GM18519 (cell line): ENCODE data around the gene ALDH2.

ENCODE experiments used
- ATAC-seq: cut with Tn5 transposase; IDR thresholded peaks from one replicate; pipeline ENCODE4 v1.9.1; 2021; ENCODE audit warnings: mild to moderate bottlenecking, moderate library complexity; ENCODE audit not compliant: unreplicated experiment, low FRiP score

ALDH2 gene

DNA sequence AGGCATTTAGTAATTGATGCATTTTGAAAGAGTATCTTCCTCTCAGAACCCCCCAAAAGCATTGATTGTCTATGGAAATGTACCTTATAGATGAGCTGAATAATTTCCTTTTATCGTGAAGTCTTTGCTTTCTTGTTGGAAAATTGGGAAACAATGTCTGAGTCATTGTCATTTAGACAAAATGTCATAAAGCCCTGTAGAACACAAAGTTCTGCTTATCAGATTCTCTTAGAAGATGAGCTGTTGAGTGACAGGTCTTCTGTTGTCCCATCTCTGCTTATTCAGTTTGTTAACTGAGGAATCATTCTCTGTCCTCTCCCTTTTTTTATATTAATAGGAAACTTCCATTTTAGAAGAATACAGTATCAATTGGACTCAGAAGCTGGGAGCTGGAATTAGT, 98.2 kb downstream of the ALDH2 start:
- no peak for ATAC-seq
